T-helper 22 cell (primary cell): ENCODE results near the gene ARHGAP32.
"Not testable (repeated sequence)": the region's sequence is repeated elsewhere in the genome, so short reads cannot be mapped to it uniquely, and the experiment has no call there.

Experiments
- DNase-seq: peaks from one replicate; pipeline ENCODE4 v3.0.0-alpha.2; 2020; ENCODE audit warnings: low read depth

ARHGAP32 gene

DNA sequence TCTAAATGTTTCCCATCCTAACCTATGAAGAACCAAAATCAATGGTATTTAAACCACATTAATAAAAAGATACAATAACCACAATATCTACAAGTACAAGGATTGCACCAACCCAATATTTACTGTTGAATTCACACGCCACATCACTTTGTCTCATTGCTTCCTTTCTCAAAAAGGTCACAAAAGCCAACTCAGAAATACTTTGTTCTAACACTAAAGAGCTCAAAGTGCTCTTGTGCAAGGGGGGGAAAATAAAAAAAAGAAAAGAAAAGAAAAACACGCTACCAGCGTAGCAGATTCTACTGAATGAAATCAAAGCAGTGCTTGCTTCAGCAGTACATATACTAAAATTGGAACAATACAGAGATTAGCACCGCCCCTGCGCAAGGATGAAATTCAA lies 10.5 kb upstream of the ARHGAP32 start:
- no peak for DNase-seq

DNA sequence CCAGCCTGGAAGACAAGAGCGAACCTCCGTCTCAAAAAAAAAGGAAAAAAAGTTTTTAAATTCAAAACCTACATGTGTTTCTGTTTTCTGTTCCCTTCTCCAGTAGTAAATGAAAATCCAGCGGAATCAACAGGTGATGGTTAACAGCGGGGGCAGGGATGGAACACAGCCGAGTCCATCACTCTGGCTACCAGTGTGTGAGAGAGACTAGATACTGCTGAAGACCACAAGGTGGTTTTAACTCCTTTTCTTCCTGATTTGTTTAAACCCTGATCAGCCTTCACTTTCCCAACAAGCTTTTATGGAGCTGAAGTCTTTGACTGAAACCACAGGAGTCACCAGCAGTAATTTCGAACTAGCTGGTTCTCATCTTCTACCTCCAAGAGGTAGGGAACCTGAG lies 3.6 kb upstream of the ARHGAP32 start:
- no peak for DNase-seq

DNA sequence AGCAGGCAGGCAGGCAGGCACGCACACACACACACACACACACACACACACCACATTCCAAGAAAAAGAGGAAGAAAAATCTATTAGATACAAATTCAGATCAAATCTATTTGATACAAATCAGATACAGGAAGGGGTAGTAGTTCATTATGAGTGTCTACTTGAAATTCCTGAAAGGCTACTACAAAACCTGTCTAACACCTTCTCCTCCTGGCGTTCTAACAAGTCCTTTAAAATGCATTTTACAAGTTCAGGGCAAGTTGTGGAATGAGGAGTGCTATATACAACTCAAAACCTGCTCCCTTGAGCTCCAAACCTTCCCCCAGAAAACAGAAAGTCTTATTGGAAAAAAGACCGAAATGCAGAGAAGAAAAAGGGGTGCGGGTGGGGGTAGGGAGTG lies 476 bp downstream of the ARHGAP32 start:
- DNase-seq, result no peak

DNA sequence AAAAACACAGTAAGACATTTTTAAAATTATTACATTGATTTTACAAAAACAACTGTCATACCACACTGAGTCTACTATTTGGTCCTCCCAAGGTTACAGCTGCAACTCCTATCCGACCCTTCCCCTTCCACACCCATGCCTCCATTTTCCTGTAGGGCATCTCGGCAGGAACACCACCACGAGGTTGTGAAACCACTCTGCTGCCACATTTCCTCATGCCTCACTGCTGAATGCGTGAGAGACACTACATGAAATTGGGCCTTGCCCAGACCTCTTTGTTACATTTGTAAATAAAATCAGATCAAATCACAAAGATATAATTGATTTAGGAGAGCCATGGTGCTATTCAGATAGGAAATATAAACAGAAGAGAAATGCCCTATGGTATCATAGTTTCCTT lies 2.0 kb downstream of the ARHGAP32 start:
- no peak for DNase-seq

DNA sequence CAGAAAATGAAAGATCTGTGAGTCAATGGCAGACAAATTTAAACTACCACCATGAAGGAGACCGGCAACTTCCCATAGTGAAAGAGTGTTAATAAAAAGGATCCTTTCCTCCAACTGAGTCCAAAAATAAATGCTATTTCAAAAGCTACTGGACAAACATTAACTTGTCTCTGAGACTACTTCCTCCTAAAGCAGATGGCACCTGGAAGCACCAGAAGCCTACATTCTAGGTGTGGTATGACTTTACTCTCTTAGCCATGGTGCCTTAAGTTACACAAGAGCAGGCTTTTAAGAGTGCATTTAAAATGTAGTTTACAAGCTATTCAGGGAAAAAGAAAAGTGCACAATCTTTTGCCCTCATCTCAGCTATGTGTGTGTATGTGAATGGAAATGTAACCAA lies 2.5 kb downstream of the ARHGAP32 start:
- DNase-seq, result no peak

DNA sequence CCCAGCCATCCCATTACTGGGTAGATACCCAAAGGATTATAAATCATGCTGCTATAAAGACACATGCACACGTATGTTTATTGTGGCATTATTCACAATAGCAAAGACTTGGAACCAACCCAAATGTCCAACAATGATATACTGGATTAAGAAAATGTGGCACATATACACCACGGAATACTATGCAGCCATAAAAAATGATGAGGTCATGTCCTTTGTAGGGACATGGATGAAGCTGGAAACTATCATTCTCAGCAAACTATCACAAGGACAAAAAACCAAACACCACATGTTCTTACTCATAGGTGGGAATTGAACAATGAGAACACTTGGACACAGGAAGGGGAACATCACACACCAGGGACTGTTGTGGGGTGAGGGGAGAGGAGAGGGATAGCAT lies 7.0 kb downstream of the ARHGAP32 start:
- DNase-seq, result not testable (repeated sequence)

DNA sequence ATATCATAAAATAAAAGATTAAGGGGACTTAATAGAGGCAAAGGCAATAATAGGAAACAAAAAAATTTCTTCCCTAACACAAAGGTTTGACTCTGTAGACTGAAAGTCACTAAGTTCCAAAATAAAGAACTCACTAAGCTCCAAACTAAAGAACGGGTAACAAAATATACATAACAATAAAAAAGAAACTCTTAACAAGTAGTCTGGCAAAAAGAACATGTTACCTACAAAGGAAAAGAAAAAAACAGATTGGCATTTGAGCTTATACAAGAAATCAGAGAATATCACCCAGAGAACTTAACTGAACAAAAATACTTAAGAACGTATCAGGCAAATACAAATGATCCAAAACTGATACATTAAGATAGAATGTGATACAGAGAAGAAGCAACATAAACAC lies 7.5 kb downstream of the ARHGAP32 start:
- no peak for DNase-seq

DNA sequence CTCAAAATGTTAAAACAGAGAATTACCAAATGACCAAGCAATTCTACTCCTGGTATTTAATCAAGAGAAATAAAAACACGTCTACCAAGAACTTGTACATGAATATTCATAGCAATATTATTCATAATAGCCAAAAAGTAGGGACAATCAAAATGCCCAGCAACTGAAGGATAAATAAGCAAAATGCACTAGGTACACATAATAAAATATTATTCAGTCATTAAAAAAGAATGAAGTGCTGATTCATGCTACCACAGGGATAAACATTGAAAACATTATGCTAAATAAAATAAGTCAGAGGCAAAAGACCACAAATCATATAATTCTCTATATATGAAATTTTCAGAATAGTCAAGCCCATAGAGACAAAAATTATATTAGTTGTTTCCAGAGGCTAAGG lies 24.8 kb downstream of the ARHGAP32 start:
- DNase-seq, result no peak

DNA sequence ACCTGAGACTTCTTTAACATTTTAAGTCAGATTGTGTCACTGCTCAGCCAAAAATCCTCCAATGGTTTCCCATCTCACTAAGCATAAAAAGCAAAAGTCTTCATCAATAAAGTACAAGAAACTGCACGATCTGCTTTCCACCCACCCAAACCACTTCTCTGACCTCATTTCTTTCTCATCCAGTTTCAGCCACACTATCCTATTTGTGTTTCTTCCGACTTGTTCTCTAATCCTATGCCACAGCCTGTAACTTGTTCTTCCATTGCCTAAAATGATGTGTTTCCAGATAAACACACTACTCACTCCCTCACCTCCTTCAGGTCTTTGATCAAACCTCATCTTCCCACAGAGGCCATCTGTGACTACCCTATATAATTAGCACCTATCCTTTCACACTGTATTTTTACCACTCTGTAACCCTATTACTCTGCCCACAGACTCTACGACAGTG lies 28.4 kb downstream of the ARHGAP32 start:
- no peak for DNase-seq

DNA sequence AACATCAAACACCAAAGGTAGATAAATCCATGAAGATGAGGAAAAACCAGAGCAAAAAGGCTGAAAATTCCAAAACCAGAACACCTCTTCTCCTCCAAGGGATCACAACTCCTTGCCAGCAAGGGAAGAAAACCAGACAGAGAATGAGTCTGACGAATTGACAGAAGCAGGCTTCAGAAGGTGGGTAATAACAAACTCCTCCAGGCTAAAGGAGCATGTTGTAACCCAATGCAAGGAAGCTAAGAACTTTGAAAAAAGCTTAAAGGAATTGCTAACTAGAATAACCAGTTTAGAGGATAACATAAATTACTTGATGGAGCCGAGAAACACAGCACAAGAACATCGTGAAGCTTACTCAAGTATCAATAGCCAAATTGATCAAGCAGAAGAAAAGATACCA lies 35.0 kb downstream of the ARHGAP32 start:
- not testable (repeated sequence) for DNase-seq

DNA sequence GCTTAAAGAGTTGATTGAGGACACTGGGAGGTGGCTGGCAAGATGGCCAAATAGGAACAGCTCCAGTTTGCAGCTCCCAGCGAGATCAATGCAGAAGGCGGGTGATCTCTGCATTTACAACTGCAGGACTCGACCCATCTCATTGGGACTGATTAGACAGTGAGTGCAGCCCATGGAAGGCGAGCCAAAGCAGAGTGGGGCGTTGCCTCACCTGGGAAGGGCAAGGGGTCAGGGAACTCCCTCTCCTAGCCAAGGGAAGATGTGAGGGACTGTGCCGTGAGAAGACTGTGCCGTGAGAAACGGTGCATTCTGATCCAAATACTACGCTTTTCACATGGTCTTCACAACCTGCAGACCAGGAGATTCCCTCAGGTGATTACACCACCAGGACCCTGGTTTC lies 36.4 kb downstream of the ARHGAP32 start:
- no peak for DNase-seq

DNA sequence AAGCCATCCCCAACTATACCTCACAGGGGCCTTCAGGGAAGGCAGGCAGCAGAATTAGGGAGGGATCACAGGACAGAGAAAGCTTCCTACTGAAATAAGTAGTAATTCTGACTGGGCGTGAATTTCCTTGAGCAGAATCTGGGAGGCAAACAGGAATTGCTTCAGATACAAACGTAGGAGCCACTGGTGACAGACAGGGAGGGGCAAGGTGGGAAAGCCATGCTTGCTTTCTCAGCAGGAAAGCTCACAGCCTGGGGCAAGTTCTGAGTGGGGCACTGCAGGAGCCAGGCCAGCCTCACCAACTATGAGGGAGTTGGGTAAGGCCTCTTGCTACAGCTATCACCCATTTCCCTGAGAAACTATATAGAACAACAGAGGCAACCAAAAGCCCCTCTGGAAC lies 43.6 kb downstream of the ARHGAP32 start:
- no peak for DNase-seq

DNA sequence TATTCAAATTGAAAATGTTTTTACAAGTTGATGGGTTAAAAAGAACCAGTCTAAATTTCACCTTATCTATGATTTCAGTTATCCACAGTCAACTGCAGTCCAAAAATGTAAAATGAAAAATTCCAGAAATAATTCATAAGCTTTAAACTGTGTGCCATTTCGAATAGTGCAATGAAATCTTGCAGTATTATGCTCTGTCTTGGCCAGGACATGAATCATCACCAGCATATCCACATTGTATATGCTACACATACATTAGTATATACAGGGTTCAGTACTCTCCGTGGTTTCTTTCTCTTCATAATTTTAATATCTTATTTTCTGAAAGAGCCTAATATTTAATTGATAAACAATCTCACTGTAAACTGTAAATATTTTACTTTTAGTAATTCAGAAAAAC lies 45.9 kb downstream of the ARHGAP32 start:
- DNase-seq, result no peak

DNA sequence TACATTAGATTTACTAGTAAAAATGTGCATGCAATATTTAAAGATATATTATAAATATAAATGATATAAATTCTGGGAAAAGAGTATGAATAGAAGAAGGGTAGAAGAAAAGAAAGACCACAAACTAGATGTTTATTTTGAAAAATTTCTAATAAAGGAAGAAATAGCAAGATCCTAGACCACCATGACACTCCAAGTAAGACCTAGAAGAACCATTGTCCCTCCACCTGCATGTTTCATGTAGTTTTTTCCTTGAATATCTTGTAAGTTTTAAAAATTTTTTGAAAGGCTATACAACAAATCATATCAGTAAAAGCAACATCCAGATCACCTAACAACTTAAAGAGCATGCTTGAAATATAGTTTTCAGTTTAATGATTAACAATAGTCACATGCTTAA lies 46.8 kb downstream of the ARHGAP32 start:
- no peak for DNase-seq

DNA sequence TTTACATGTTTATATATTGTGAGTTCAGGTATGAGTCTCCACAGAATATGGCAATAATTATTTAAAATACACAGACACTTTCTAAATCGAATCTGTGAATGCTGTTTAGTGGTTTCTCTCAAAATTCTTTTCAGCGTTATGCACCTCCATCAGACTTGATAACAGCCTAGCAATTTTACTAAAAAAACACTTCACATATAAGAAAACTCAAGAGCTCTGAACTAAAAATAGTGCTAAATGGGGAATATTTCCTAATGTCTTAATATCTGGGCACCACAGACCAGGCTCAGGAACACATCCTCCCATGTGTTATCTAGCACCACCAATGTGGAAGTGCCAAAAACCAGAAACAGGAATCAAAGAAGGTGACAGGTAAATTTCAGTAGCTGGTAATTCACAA lies 47.9 kb downstream of the ARHGAP32 start:
- no peak for DNase-seq

DNA sequence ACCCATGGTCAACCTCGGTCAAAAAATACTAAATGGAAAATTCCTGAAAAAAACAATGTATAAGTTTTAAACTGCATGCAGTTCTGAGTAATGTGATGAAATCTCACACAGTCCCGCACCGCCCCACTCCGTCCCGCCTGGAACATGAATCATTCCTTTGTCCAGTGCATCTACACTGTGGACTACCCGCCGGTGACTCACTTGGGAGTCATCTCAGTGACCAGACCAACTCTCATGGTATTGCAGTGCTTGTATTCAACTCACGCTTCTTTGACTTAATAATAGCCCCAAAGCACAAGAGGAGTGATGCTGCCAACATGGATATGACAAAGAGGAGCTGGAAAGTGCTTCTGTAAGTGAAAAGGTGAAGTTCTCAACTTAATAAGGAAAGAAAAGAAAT lies 48.8 kb downstream of the ARHGAP32 start:
- DNase-seq, result no peak

DNA sequence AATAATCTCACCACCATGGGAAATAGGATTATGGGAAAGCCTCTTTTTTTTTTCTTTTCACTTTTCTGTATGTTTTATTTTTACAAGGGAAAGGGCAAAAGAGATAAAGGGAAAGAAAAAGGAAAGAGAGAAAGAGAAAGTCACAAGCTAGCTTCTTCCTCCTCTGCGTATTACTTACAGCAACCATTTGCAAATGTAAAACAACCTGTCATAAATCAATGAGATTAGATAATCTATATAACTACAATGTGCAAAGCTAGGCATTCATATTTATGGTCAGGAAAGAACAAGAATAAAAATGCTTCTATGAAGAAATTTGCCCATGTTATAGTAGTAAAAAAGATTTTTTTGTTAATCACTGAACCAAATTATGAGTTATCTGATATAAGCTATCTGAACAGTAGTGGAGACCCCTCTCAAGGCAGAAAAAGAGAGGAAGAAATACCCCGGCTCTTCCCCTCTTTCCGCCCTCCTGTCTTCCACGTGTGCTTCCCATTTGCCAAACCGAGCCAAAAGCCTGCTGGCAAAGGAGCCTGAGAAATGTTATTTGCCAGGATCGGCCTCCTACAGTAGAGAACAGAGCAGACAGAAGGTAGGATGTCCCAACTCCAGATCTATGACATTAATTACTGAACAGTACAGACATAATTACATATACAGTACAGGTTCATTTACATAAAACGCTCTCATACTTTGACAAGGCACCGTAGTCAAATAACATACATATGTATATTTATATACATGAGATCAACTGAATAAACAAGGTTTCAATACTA lies 50.2 kb downstream of the ARHGAP32 start:
- DNase-seq, result no peak

DNA sequence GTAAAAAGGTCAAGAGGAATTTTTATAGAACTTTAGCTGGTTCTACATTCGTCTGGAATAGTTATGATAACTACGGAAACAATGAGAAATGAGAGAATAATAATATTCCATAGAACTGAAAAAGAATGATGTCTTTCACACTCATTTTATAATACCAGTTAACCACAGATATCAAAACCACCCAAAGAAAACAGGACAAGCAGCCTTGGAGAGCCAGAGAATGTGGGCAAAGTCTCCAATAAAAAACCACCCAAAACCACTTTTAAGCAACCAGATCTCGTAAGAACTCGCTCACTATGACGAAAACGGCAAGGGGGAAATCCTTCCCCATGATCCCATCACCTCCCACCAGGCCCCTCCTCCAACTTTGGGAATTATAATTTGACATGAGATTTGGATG lies 60.8 kb downstream of the ARHGAP32 start:
- no peak for DNase-seq

DNA sequence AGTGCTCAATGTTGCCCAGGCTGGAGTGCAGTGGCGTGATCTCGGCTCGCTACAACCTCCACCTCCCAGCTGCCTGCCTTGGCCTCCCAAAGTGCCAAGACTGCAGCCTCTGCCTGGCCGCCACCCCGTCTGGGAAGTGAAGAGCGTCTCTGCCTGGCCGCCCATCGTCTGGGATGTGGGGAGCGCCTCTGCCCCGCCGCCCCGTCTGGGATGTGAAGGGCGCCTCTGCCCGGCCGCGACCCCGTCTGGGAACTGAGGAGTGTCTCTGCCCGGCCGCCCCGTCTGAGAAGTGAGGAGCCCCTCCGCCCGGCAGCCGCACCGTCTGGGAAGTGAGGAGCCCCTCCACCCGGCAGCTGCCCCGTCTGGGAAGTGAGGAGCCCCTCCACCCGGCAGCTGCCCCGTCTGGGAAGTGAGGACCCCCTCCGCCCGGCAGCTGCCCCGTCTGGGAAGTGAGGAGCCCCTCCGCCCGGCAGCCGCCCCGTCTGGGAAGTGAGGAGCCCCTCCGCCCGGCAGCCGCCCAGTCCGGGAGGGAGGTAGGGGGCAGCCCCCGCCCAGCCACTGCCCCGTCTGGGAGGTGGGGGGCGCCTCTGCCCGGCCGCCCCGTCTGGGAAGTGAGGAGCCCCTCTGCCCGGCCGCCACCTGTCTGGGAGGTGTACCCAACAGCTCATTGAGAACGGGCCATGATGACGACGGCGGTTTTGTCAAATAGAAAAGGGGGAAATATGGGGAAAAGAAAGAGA lies 63.1 kb downstream of the ARHGAP32 start:
- not testable (repeated sequence) for DNase-seq

DNA sequence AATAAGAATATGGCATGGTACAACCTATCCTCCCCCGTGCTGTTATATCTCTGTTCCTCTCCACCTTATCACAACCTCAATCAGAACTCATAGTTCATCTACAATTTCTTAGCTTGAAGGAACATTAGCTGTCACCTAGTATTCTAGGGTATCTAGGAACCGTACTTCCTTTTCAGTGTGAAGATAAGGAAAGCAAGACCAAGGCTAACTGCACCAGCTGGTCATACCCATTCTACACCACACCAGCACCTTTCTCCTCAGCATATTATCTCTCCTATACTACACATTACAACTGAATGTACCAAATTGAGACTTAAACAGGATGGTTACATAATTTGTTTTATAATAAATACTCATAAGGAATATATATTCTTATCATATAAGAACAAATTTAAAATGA lies 73.1 kb downstream of the ARHGAP32 start:
- DNase-seq, result no peak

DNA sequence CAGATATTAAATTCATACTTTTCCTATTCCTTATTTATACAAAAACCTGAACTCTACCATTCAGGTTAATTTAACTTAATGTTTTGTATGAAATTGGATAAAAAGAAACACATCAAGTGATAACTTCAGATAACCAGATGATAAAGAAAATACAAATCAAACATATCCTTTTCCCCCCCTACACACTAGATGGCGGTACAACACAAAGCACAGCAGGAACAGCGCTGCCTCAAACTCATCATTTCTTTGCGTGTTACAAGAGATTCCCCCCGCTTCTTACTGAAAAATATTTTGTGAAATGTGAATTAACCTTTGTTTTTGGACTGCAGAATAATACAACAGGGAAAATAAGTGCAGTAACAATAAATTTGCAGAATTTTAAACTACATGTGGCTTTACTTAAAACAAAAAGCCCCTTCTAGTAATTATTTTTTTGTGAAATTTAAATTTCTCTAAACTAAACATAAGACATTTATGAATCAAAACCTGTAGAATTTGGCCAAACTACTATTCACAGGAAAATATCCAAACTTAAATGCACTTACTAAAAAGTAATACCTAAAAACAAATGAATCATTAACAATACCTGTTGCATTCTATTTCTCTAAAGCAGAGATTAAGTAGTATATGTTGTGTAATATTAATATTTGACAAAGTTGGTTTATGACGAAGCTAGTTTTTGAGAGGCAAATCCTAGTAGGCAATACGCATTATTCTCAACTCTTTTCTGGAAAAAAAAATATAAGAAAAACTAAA lies 74.4 kb downstream of the ARHGAP32 start:
- DNase-seq, result no peak

DNA sequence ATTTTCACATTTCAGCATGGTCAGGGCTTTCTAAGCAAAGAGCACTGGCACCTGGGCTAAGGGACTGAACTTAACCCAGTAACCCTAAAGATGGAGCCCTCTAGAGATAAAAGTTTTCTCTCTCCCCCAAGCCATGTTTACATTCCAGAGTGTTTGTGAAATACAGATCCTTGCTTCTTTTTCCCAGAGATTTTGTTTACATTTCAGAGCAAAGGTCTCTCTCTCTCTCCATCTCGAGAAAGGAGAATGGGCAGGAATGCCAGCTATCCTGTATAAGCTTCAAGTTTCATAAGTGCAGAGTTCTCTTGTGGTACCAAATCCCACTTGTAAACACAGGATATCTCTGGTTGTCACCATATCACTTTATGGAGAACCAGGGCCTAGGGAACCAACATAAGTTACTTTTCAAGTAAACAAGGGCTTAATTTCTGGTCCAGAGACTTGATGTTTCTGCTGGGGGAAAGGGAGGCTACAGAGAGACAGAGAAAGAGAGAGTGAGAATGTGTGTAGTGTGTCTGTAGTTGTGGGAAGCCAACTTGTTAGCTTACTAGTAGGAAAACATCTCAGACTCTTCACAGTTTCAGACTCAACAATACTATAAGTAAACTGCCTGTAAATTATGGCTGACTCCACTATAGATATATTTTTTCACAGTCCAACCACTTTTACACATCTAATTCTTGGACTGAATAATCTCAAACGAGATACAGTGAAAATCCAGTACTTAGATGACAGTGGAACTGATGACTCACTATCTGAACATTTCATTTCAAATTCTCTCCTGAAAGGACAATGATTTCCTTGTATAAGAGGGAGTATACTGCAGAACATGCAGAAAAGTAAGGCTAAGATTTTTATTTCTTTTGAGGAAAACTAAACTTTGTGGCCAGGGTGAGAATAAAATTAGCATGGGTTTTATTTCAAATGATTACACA lies 76.2 kb downstream of the ARHGAP32 start:
- no peak for DNase-seq
